ENCODE measurements around the gene FRMD4A.
"Not testable (repeated sequence)": the region's sequence is repeated elsewhere in the genome, so short reads cannot be mapped to it uniquely, and the experiment has no call there.

DNA sequence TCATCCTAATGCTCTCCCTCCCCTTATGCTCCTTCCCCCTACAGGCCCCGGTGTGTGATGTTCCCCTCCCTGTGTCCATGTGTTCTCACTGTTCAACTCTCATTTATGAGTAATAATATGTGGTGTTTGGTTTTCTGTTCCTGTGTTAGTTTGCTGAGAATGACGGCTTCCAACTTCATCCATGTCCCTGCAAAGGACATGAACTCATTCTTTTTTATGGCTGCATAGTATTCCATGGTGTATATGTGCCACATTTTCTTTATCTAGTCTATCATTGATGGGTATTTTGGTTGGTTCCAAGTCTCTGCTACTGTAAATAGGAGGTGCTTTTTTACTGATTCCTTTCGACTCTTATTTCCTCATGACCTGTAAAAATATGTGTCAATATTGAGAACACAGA lies 92.1 kb downstream of the FRMD4A start:
- TF ChIP-seq, protein P1, sequence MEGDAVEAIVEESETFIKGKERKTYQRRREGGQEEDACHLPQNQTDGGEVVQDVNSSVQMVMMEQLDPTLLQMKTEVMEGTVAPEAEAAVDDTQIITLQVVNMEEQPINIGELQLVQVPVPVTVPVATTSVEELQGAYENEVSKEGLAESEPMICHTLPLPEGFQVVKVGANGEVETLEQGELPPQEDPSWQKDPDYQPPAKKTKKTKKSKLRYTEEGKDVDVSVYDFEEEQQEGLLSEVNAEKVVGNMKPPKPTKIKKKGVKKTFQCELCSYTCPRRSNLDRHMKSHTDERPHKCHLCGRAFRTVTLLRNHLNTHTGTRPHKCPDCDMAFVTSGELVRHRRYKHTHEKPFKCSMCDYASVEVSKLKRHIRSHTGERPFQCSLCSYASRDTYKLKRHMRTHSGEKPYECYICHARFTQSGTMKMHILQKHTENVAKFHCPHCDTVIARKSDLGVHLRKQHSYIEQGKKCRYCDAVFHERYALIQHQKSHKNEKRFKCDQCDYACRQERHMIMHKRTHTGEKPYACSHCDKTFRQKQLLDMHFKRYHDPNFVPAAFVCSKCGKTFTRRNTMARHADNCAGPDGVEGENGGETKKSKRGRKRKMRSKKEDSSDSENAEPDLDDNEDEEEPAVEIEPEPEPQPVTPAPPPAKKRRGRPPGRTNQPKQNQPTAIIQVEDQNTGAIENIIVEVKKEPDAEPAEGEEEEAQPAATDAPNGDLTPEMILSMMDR (IDR thresholded peaks at IDR 0.05; ENCODE audit: low read depth, low read length, poor library complexity, severe bottlenecking), result not testable (repeated sequence)
- TF ChIP-seq EZH2phosphoT487 (IDR thresholded peaks at IDR 0.05; ENCODE audit: borderline replicate concordance, low read length), result not testable (repeated sequence)
